ENCODE measurements around the gene SNUPN.

SNUPN gene

GRCh38 chr15:75578948-75579920, 46.3 kb downstream of the SNUPN start, which contains the start of gene PTPN9:
PTPN9 (minus strand) TSS chr15:75579315; CDS start chr15:75578776, 539 bp downstream.
- H3K4me3 ChIP-seq = peak within 1 kb of the TSS; percentile 84 to 91
- intact Hi-C loops (cut with DNase I; ENCODE audit: low total_unique reads) = no loop called here
- no peaks in the 10 kb centered on the region for H3K36me3 ChIP-seq
- DNase-seq = peak; percentile 80 to 88
- no peaks in the 10 kb centered on the region for H3K27me3 ChIP-seq
- H3K9me3 ChIP-seq = no peaks in the 10 kb centered on the region
- peaks cover 0 to 25% (median 9%) of the 10 kb centered on the region in 4 donors for H3K4me1 ChIP-seq
- peak in 1 of 2 experiments; percentile 66 for TF ChIP-seq CTCF (IDR thresholded peaks at IDR 0.05)
- peak within 1 kb of the TSS; percentile 87 to 89 for H3K27ac ChIP-seq

- peak in 1 of 2 donors; percentile 66 for DNase-seq
- no peaks in the 10 kb centered on the region for H3K9me3 ChIP-seq
These were observed 47.2 kb downstream of the SNUPN start for GRCh38 chr15:75578173-75578947.

GRCh38 chr15:75577401-75578172, 47.9 kb downstream of the SNUPN start:
- H3K4me3 ChIP-seq = peak overlapping the region; percentile 84 to 91
- no peak for TF ChIP-seq CTCF (IDR thresholded peaks at IDR 0.05)
- intact Hi-C loops (cut with DNase I; ENCODE audit: low total_unique reads) = no loop called here
- no peaks in the 10 kb centered on the region for H3K9me3 ChIP-seq
- no peaks in the 10 kb centered on the region for H3K27me3 ChIP-seq
- H3K36me3 ChIP-seq = no peaks in the 10 kb centered on the region
- H3K4me1 ChIP-seq = peaks cover 0 to 25% (median 9%) of the 10 kb centered on the region in 4 donors
- DNase-seq = no peak
- peak overlapping the region; percentile 87 to 89 for H3K27ac ChIP-seq

More at GRCh38 chr15:75578173-75578947, 47.2 kb downstream of the SNUPN start:
- no peak for TF ChIP-seq CTCF (IDR thresholded peaks at IDR 0.05)
- Histone ChIP-seq H3K4me3 (peak overlapping the region; percentile 84 to 91), H3K36me3 (no peaks in the 10 kb centered on the region), H3K27ac (peak overlapping the region; percentile 87 to 89), H3K4me1 (peaks cover 0 to 25% (median 9%) of the 10 kb centered on the region in 4 donors), H3K27me3 (no peaks in the 10 kb centered on the region)
- intact Hi-C loops (cut with DNase I; ENCODE audit: low total_unique reads) = no loop called here

- Histone ChIP-seq H3K36me3 (no peaks in the 10 kb centered on the region), H3K27ac (no peak overlapping the region), H3K4me1 (peaks cover 0 to 30% (median 15%) of the 10 kb centered on the region in 4 donors), H3K9me3 (no peaks in the 10 kb centered on the region), H3K27me3 (no peaks in the 10 kb centered on the region), H3K4me3 (no peak overlapping the region)
- intact Hi-C loops (cut with DNase I; ENCODE audit: low total_unique reads) = loop anchor here (5.0 kb wide), 1 partner anchor 117 kb away; no protein-coding TSS in a partner anchor
- no peak for DNase-seq
- no peak for TF ChIP-seq CTCF (IDR thresholded peaks at IDR 0.05)
These were observed 51.7 kb downstream of the SNUPN start for GRCh38 chr15:75573648-75574384.

All from tibial artery (tissue), 4 donors.